ENCODE data around the gene PLEK2.

Gene PLEK2, protein sequence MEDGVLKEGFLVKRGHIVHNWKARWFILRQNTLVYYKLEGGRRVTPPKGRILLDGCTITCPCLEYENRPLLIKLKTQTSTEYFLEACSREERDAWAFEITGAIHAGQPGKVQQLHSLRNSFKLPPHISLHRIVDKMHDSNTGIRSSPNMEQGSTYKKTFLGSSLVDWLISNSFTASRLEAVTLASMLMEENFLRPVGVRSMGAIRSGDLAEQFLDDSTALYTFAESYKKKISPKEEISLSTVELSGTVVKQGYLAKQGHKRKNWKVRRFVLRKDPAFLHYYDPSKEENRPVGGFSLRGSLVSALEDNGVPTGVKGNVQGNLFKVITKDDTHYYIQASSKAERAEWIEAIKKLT

DNA sequence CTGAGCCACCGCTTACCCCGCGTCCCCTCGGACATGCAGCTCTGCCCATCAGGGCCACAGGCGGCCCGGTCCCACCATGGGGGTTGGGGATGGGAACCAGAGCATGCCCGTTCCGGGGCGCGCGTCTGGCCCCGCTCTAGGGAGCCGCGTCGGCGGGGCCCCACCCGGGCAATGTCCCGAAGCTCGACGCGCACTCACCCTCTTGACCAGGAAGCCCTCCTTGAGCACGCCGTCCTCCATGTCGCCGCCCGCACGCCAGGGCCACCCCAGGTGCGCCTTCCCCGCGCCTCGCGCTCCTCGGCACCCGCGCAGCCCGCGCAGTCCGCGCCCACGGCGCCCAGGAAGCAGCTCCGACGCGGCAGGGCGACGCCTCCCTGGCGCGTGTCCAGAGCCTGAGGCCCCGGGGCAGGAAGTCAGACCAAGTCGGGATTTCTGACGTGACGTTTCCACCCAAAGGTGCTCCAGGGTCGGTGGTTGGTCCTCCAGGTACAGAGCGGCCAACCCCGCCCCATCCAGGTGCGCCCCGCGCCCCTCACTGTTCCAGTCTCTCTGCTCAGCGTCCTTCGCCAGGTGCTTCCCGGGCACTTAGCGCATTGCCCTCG lies at the start of gene PLEK2:
PLEK2 (minus strand) TSS at position 346 of the 602 bp plus-strand sequence; CDS start at position 240, 106 bp downstream.
- Histone ChIP-seq H3K9me3 (ENCODE audit: severe bottlenecking) (no peaks in the 10 kb centered on the region), H3K27me3 (ENCODE audit: insufficient read depth, poor library complexity, severe bottlenecking) (no peaks in the 10 kb centered on the region), H3K4me1 (ENCODE audit: insufficient read depth, poor library complexity, severe bottlenecking) (peaks cover 43% of the 10 kb centered on the region), H3K4me3 (ENCODE audit: severe bottlenecking) (peak within 1 kb of the TSS; percentile 62), H3K27ac (ENCODE audit: poor library complexity, severe bottlenecking) (peak within 1 kb of the TSS; percentile 94), H3K36me3 (ENCODE audit: low read depth) (peaks cover 34% of the 10 kb centered on the region)
- TF ChIP-seq, protein P1, sequence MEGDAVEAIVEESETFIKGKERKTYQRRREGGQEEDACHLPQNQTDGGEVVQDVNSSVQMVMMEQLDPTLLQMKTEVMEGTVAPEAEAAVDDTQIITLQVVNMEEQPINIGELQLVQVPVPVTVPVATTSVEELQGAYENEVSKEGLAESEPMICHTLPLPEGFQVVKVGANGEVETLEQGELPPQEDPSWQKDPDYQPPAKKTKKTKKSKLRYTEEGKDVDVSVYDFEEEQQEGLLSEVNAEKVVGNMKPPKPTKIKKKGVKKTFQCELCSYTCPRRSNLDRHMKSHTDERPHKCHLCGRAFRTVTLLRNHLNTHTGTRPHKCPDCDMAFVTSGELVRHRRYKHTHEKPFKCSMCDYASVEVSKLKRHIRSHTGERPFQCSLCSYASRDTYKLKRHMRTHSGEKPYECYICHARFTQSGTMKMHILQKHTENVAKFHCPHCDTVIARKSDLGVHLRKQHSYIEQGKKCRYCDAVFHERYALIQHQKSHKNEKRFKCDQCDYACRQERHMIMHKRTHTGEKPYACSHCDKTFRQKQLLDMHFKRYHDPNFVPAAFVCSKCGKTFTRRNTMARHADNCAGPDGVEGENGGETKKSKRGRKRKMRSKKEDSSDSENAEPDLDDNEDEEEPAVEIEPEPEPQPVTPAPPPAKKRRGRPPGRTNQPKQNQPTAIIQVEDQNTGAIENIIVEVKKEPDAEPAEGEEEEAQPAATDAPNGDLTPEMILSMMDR (IDR thresholded peaks at IDR 0.05; ENCODE audit: poor library complexity, severe bottlenecking), result no peak
- DNase-seq (ENCODE audit: low spot score) (peak; percentile 99), ATAC-seq (ENCODE audit: low read depth) (peak; percentile 79)

GRCh38 chr14:67461341-67461985 lies 49.5 kb upstream of the PLEK2 start:
- TF ChIP-seq, protein P1 (IDR thresholded peaks at IDR 0.05; ENCODE audit: poor library complexity, severe bottlenecking), result no peak
- H3K27ac ChIP-seq (ENCODE audit: poor library complexity, severe bottlenecking), result no peak overlapping the region
- ATAC-seq (ENCODE audit: low read depth) (peak; percentile 41), DNase-seq (ENCODE audit: low spot score) (no peak)
- no peak overlapping the region for H3K4me3 ChIP-seq (ENCODE audit: severe bottlenecking)
- H3K36me3 ChIP-seq (ENCODE audit: low read depth), result no peaks in the 10 kb centered on the region
- no peaks in the 10 kb centered on the region for H3K4me1 ChIP-seq (ENCODE audit: insufficient read depth, poor library complexity, severe bottlenecking)
- H3K9me3 ChIP-seq (ENCODE audit: severe bottlenecking), result peaks cover 3% of the 10 kb centered on the region
- no peaks in the 10 kb centered on the region for H3K27me3 ChIP-seq (ENCODE audit: insufficient read depth, poor library complexity, severe bottlenecking)

- TF ChIP-seq, protein P1 (IDR thresholded peaks at IDR 0.05; ENCODE audit: poor library complexity, severe bottlenecking), result no peak
- no peak for ATAC-seq (ENCODE audit: low read depth)
Observed at GRCh38 chr14:67459336-67459735, 47.4 kb upstream of the PLEK2 start.

GRCh38 chr14:67457782-67458181 lies 45.8 kb upstream of the PLEK2 start:
- no peak for ATAC-seq (ENCODE audit: low read depth)
- Histone ChIP-seq H3K27ac (ENCODE audit: poor library complexity, severe bottlenecking) (no peak overlapping the region), H3K36me3 (ENCODE audit: low read depth) (no peaks in the 10 kb centered on the region), H3K9me3 (ENCODE audit: severe bottlenecking) (peaks cover 3% of the 10 kb centered on the region), H3K4me3 (ENCODE audit: severe bottlenecking) (no peak overlapping the region), H3K27me3 (ENCODE audit: insufficient read depth, poor library complexity, severe bottlenecking) (no peaks in the 10 kb centered on the region), H3K4me1 (ENCODE audit: insufficient read depth, poor library complexity, severe bottlenecking) (no peaks in the 10 kb centered on the region)
- DNase-seq (ENCODE audit: low spot score), result no peak
- TF ChIP-seq, protein P1 (IDR thresholded peaks at IDR 0.05; ENCODE audit: poor library complexity, severe bottlenecking), result no peak

More at GRCh38 chr14:67459336-67459735, 47.4 kb upstream of the PLEK2 start:
- H3K4me3 ChIP-seq (ENCODE audit: severe bottlenecking), result no peak overlapping the region
- H3K27me3 ChIP-seq (ENCODE audit: insufficient read depth, poor library complexity, severe bottlenecking), result no peaks in the 10 kb centered on the region
- H3K9me3 ChIP-seq (ENCODE audit: severe bottlenecking), result peaks cover 3% of the 10 kb centered on the region
- no peak overlapping the region for H3K27ac ChIP-seq (ENCODE audit: poor library complexity, severe bottlenecking)
- H3K4me1 ChIP-seq (ENCODE audit: insufficient read depth, poor library complexity, severe bottlenecking), result no peaks in the 10 kb centered on the region
- no peaks in the 10 kb centered on the region for H3K36me3 ChIP-seq (ENCODE audit: low read depth)
- DNase-seq (ENCODE audit: low spot score), result no peak

Measured in RWPE2 (cell line).